Globus pallidus (tissue), 1 donor: ENCODE data around the gene ZNF391.
"Not testable (repeated sequence)": the region's sequence is repeated elsewhere in the genome, so short reads cannot be mapped to it uniquely, and the experiment has no call there.

ENCODE experiments used
- DNase-seq: peaks from one replicate; pipeline ENCODE4 v3.0.0-alpha.2; 2015; ENCODE audit warnings: low spot score

ZNF391 gene

GRCh38 chr6:27422651-27423332 is 34.2 kb downstream of the ZNF391 start:
- peak; percentile 34 for DNase-seq

- not testable (repeated sequence) for DNase-seq
Measured at GRCh38 chr6:27424851-27425250, 36.3 kb downstream of the ZNF391 start.

- DNase-seq = no peak
Measured at GRCh38 chr6:27426045-27426620, 37.6 kb downstream of the ZNF391 start.

GRCh38 chr6:27428502-27428901 is 39.9 kb downstream of the ZNF391 start:
- no peak for DNase-seq

GRCh38 chr6:27428966-27429365 is 40.4 kb downstream of the ZNF391 start:
- DNase-seq = no peak

- DNase-seq = no peak
Measured at GRCh38 chr6:27433714-27434113, 45.2 kb downstream of the ZNF391 start.

GRCh38 chr6:27439371-27439770 is 50.8 kb downstream of the ZNF391 start:
- DNase-seq = no peak

- no peak for DNase-seq
Measured at GRCh38 chr6:27441001-27441400, 52.4 kb downstream of the ZNF391 start.

GRCh38 chr6:27442932-27443331 is 54.4 kb downstream of the ZNF391 start:
- DNase-seq = no peak

GRCh38 chr6:27448456-27448855 is 59.9 kb downstream of the ZNF391 start:
- DNase-seq = no peak

- no peak for DNase-seq
Measured at GRCh38 chr6:27451660-27452390, 63.3 kb downstream of the ZNF391 start.

- no peak for DNase-seq
Measured at GRCh38 chr6:27452496-27452897, 63.9 kb downstream of the ZNF391 start.
